ENCODE data around the gene CENPQ.

- TF ChIP-seq CTCF (IDR thresholded peaks at IDR 0.05) = no peak
- no peak for TF ChIP-seq EZH2 (IDR thresholded peaks at IDR 0.05)
- TF ChIP-seq EZH2phosphoT487 (IDR thresholded peaks at IDR 0.05) = no peak
Observed at GRCh38 chr6:49530141-49530776, 67.1 kb downstream of the CENPQ start.
